CD4-positive, alpha-beta T cell (primary cell): ENCODE measurements around the gene CLCA2. TPM values are rescaled to one million over a fixed set of nuclear protein-coding genes. Genes with fewer than 3 reads are reported as not detected.

ENCODE experiments used
- ATAC-seq: fragments of 200-7000 bp; cut with Tn5 transposase; one replicate; pipeline ENCODE4 v1.10.0; 2022; ENCODE audit warnings: mild to moderate bottlenecking; ENCODE audit not compliant: poor library complexity
- CTCF ChIA-PET: fragments of 350-600 bp; sonication (Branson Sonifier 250); formaldehyde crosslinking; loops from one replicate; lab custom pipeline; 2021; ENCODE audit warnings: antibody characterized with exemption, inconsistent platforms; lab: Charles Lee
- POLR2A ChIA-PET: fragments of 350-600 bp; sonication (Branson Sonifier 250); formaldehyde crosslinking; loops from one replicate; lab custom pipeline; 2021; ENCODE audit warnings: antibody characterized with exemption, inconsistent platforms; lab: Charles Lee
- DNase-seq, 14 experiments: peaks; one replicate each; pipeline ENCODE4 v3.0.0-alpha.2; 2013 to 2020; ENCODE audit warnings: mixed read lengths in 2 of 14
- H3K27ac ChIP-seq, 2 donors: one replicate each; pipeline versions ENCODE4 v1.5.1 to v1.7.0; 2013; ENCODE audit warnings: low read length in 2 of 2, low read depth in 1 of 2, mild to moderate bottlenecking in 1 of 2
- H3K27me3 ChIP-seq, 2 experiments: 1 replicate in 1 of 2; 2 replicates in 1 of 2; pipeline versions ENCODE4 v1.6.1 to v1.7.0; 2013; ENCODE audit warnings: low read length in 2 of 2, control low read depth in 1 of 2, mild to moderate bottlenecking in 1 of 2, moderate library complexity in 1 of 2; ENCODE audit not compliant: insufficient read depth in 2 of 2, control insufficient read depth in 1 of 2
- H3K36me3 ChIP-seq: one replicate; pipeline ENCODE4 v1.6.1; 2013; ENCODE audit warnings: low read length, control low read depth; ENCODE audit not compliant: insufficient read depth
- H3K4me1 ChIP-seq: one replicate; pipeline ENCODE4 v1.6.1; 2013; ENCODE audit warnings: low read length, control low read depth; ENCODE audit not compliant: insufficient read depth
- H3K4me3 ChIP-seq: one replicate; pipeline ENCODE4 v1.5.1; 2013; ENCODE audit warnings: mild to moderate bottlenecking, low read length, moderate library complexity
- H3K9me3 ChIP-seq, 2 experiments: 1 replicate in 1 of 2; 2 replicates in 1 of 2; pipeline versions ENCODE4 v1.6.1 to v1.7.0; 2013; ENCODE audit warnings: low read length in 2 of 2, mild to moderate bottlenecking in 2 of 2, control low read depth in 1 of 2, moderate library complexity in 1 of 2; ENCODE audit not compliant: control insufficient read depth in 1 of 2, insufficient read depth in 1 of 2
- H3K27ac Mint-ChIP-seq: one replicate; pipeline ENCODE4 v1.8.0; 2020; ENCODE audit warnings: mixed read lengths
- H3K27me3 Mint-ChIP-seq: one replicate; pipeline ENCODE4 v1.8.0; 2021; ENCODE audit warnings: mixed read lengths
- H3K36me3 Mint-ChIP-seq: one replicate; pipeline ENCODE4 v1.8.0; 2021; ENCODE audit warnings: low read depth, mixed read lengths
- H3K4me1 Mint-ChIP-seq: one replicate; pipeline ENCODE4 v1.8.0; 2021; ENCODE audit warnings: low read depth, mixed read lengths
- H3K4me3 Mint-ChIP-seq: one replicate; pipeline ENCODE4 v1.8.0; 2020; ENCODE audit warnings: mild to moderate bottlenecking, mixed read lengths
- H3K9me3 Mint-ChIP-seq: one replicate; pipeline ENCODE4 v1.8.0; 2020; ENCODE audit warnings: mixed read lengths
- intact Hi-C, 2 experiments: fragments of 100-400 bp; cut with DNase I in 1 of 2; cut with micrococcal nuclease in 1 of 2; formaldehyde crosslinking; loops; one replicate each; pipeline versions ENCODE4 v1.15.1 to v1.9.0; 2023 to 2025; cut with DNase I, micrococcal nuclease
- total RNA-seq, 174 experiments: library from RNA in 2 of 174; stranded (reverse) in 2 of 174; gene quantifications; one replicate each; pipeline ENCODE4 v1.2.3 and lab custom pipeline; 2021 to 2026
- TF ChIP-seq, protein P1 (sequence below): fragments of 200-600 bp; IDR thresholded peaks from one replicate; pipeline ENCODE4 v1.8.0; 2022; ENCODE audit warnings: antibody characterized with exemption, mild to moderate bottlenecking

The CLCA2 gene
- total RNA-seq, 2 experiments from 2014 or later: not detected

GRCh38 chr1:86389307-86389706, 34.7 kb upstream of the CLCA2 start:
- Mint-ChIP-seq H3K4me3 (peak overlapping the region; percentile 77), H3K4me1 (peaks cover 68% of the 10 kb centered on the region), H3K9me3 (peaks cover 2% of the 10 kb centered on the region), H3K36me3 (peaks cover 12% of the 10 kb centered on the region), H3K27ac (peak overlapping the region; percentile 78), H3K27me3 (no peaks in the 10 kb centered on the region)
- peaks cover 3% of the 10 kb centered on the region for H3K36me3 ChIP-seq
- intact Hi-C loops: loop anchor here (5.0 to 10.0 kb wide), 4 partner anchors 315 to 943 kb away; partner anchors contain the start of genes HS2ST1 (in 1 of the 2), SELENOF (in 1 of the 2) and SH3GLB1 (in 1 of the 2)
- peak; percentile 80 for ATAC-seq
- ChIA-PET CTCF (interaction anchor here (0.9 kb wide), 1 partner anchor 315 kb away, joined by 4 read pairs; the partner anchor contains the start of gene SH3GLB1), POLR2A (interaction anchor here (1.7 kb wide), 1 partner anchor 315 kb away, joined by 10 read pairs; the partner anchor contains the start of gene SH3GLB1)
- TF ChIP-seq, protein P1, sequence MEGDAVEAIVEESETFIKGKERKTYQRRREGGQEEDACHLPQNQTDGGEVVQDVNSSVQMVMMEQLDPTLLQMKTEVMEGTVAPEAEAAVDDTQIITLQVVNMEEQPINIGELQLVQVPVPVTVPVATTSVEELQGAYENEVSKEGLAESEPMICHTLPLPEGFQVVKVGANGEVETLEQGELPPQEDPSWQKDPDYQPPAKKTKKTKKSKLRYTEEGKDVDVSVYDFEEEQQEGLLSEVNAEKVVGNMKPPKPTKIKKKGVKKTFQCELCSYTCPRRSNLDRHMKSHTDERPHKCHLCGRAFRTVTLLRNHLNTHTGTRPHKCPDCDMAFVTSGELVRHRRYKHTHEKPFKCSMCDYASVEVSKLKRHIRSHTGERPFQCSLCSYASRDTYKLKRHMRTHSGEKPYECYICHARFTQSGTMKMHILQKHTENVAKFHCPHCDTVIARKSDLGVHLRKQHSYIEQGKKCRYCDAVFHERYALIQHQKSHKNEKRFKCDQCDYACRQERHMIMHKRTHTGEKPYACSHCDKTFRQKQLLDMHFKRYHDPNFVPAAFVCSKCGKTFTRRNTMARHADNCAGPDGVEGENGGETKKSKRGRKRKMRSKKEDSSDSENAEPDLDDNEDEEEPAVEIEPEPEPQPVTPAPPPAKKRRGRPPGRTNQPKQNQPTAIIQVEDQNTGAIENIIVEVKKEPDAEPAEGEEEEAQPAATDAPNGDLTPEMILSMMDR: no peak
- no peaks in the 10 kb centered on the region for H3K27me3 ChIP-seq
- H3K4me1 ChIP-seq: peaks cover 4% of the 10 kb centered on the region
- peak overlapping the region; percentile 37 for H3K4me3 ChIP-seq
- DNase-seq: peak in 3 of 14 experiments; percentile 50 to 70 (median 54)
- H3K9me3 ChIP-seq: no peaks in the 10 kb centered on the region
- peak overlapping the region; percentile 8 to 73 for H3K27ac ChIP-seq

- peak overlapping the region; percentile 96 for H3K27ac Mint-ChIP-seq
- Histone ChIP-seq H3K27ac (no peak overlapping the region), H3K4me3 (no peak overlapping the region)
Observed at GRCh38 chr1:86394416-86394815, 29.6 kb upstream of the CLCA2 start.

DNA sequence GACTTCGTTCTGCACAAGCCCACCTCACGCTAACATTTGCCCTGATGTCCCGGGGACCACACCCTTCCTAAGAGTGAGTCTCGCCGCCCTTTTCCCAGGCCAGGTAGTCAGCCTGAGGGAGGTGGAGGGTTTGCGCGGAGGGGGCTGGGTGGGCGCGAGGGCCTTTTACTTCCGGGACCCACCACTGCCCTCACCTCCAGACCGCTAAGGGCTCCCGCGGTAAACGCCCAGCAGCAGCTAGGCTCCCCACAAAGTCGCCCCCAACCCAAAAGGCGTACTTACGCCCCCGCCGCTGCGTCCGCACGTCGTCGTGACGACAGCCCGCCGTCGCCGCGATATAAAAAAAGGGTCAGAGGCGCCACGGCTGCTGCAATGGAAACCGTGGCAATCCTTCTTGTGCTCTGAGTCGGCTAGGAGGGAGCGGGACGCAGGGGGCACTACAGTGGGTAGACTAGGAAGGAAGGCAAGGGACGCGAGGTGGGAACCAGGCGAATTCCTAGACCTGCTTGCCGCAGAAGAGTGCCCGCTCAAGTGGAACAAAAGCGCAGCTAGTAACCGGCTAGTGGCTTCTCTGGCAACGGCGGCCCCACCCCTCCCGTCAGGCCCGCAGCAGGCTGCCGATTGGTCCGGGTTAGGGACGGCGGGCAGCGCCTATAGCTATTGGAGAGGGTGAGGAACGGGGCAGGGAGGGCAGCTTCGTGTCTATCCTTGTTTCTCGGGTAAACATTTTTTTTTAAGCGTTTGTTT, 28.0 kb upstream of the CLCA2 start, which contains the start of gene ODF2L:
Gene ODF2L, minus strand, starts transcription at position 573 of the 747 bp plus-strand sequence. CDS start 9,296 bp downstream, outside the sequence.
- intact Hi-C loops: loop anchor here (5.0 to 10.0 kb wide), 3 partner anchors 309 to 936 kb away; partner anchors contain the start of genes HS2ST1 (in 1 of the 2), SELENOF (in 1 of the 2) and SH3GLB1 (in 1 of the 2)
- no peaks in the 10 kb centered on the region for H3K27me3 ChIP-seq
- Mint-ChIP-seq H3K27ac (peak within 1 kb of the TSS; percentile 96), H3K4me3 (peak within 1 kb of the TSS; percentile 93), H3K27me3 (no peaks in the 10 kb centered on the region), H3K9me3 (peaks cover 2% of the 10 kb centered on the region), H3K36me3 (peaks cover 13% of the 10 kb centered on the region), H3K4me1 (peaks cover 69% of the 10 kb centered on the region)
- H3K27ac ChIP-seq: peak within 1 kb of the TSS; percentile 75 to 89
- TF ChIP-seq, protein P1: no peak
- H3K4me3 ChIP-seq: peak within 1 kb of the TSS; percentile 67
- H3K36me3 ChIP-seq: no peaks in the 10 kb centered on the region
- no peaks in the 10 kb centered on the region for H3K9me3 ChIP-seq
- POLR2A ChIA-PET: interaction anchor here (0.9 to 2.3 kb wide), 19 partner anchors 9 to 1119 kb away, joined by 3 to 40 read pairs (median 4); partner anchors contain the start of genes BCL10, HS2ST1, LMO4 and SELENOF
- ATAC-seq (peak; percentile 97), DNase-seq (peak; percentile 77 to 95 (median 84))
- CTCF ChIA-PET: interaction anchor here (0.9 to 1.5 kb wide), 6 partner anchors 8 to 653 kb away, joined by 3 to 10 read pairs (median 4); partner anchors contain the start of gene SH3GLB1
- peaks cover 19% of the 10 kb centered on the region for H3K4me1 ChIP-seq

More at GRCh38 chr1:86394416-86394815, 29.6 kb upstream of the CLCA2 start:
- ATAC-seq (no peak), DNase-seq (no peak)
- CTCF ChIA-PET: interaction anchor here (0.7 to 1.7 kb wide), 2 partner anchors 72 to 310 kb away, joined by 3 to 5 read pairs; partner anchors contain the start of gene SH3GLB1
- H3K4me3 Mint-ChIP-seq: peak overlapping the region; percentile 93
- H3K9me3 Mint-ChIP-seq: peaks cover 2% of the 10 kb centered on the region
- POLR2A ChIA-PET: interaction anchor here (0.6 kb wide), 1 partner anchor 521 kb away, joined by 3 read pairs; no protein-coding TSS in a partner anchor
- TF ChIP-seq, protein P1: no peak
- intact Hi-C loops: loop anchor here (10.0 kb wide), 2 partner anchors 310 to 520 kb away; partner anchors contain the start of genes HS2ST1 (in 1 of the 2), SELENOF (in 1 of the 2) and SH3GLB1 (in 1 of the 2)
- Histone ChIP-seq H3K36me3 (no peaks in the 10 kb centered on the region), H3K27me3 (no peaks in the 10 kb centered on the region), H3K9me3 (no peaks in the 10 kb centered on the region), H3K4me1 (peaks cover 22% of the 10 kb centered on the region)
- no peaks in the 10 kb centered on the region for H3K27me3 Mint-ChIP-seq
- peaks cover 20% of the 10 kb centered on the region for H3K36me3 Mint-ChIP-seq
- H3K4me1 Mint-ChIP-seq: peaks cover 84% of the 10 kb centered on the region
